GM21526 (cell line): ENCODE results near the gene ODC1.
"Not testable (repeated sequence)": the region's sequence is repeated elsewhere in the genome, so short reads cannot be mapped to it uniquely, and the experiment has no call there.

Experiments used
- ATAC-seq: cut with Tn5 transposase; IDR thresholded peaks from one replicate; pipeline ENCODE4 v1.9.1; 2021; ENCODE audit warnings: moderate library complexity; ENCODE audit not compliant: unreplicated experiment, low FRiP score

Gene ODC1

DNA sequence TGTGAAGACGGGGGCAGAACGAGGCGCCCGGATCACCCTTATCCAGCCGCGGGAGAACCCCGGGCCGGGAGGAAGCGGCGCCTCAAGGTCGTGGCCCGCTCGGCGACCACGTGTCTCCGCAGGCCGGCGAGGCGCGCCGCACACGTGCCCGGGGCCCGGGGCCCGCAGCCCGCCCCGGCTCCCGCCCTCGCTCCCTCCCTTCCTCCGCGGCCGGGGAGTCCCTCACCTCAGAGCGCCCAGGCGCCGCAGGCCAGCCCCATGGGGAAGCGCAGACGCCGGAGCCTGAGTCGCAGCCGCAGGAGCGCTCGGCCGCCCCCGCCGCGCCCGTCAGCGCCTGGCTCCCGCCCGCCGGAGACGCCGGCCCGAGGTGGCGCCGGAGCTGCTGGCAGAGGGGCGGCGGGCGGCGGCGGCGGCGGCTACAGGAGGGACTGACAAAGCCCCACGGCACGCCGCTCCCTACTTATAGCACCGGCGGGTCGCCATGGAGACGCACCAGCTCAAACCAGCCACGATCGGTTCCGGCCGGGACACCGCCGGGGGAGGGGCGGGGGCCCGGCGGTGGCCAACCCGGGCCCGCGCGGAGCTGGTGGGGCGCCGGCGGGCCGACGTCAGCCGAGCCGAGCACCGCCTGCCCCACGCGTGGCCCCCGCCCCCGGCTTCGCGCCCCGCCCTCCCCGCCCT, at the start of gene ODC1:
Gene ODC1, minus strand, starts transcription at position 433 of the 681 bp plus-strand sequence. CDS start 3,295 bp downstream, outside the sequence.
- peak; percentile 62 for ATAC-seq

GRCh38 chr2:10497797-10498251, 49.7 kb upstream of the ODC1 start:
- no peak for ATAC-seq

- ATAC-seq: no peak
Observed at GRCh38 chr2:10495988-10496313, 47.8 kb upstream of the ODC1 start.

DNA sequence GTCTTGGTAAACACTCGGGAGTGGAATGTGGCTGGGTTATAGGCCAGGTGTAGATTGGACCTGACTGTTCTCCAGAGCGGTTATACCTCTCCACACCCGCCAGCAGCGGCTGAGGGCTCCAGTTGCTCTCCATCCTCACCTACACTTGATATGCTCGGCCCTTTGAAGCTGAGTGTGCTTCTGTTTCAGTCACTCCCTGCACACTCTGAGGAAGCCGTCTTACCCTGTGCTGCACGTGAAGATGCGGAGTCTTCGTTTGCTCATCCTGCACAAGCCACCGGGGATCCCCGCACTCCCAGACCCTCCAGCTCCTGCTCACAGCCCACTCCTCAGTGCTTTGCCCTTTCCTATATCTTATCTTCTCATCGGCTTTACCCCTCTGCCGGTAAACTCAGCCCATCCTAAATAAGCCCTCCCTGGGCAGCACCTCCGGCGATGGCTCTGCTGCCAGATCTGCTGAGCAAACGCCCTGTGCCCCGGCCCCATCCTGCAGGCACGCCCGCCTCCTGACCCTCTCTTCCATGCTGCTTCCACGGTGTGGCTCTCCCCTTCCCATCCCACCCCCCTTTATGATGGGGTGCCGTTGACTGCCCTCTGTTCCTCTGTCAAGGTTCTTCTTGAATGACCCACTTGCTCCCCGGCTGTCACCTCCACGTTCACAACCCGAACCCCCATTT, 47.3 kb upstream of the ODC1 start:
- ATAC-seq: no peak

- ATAC-seq: no peak
Observed at GRCh38 chr2:10494351-10495066, 46.4 kb upstream of the ODC1 start.

- peak; percentile 81 for ATAC-seq
Observed at GRCh38 chr2:10493634-10494281, 45.6 kb upstream of the ODC1 start.

- ATAC-seq: no peak
Observed at GRCh38 chr2:10493075-10493633, 45.0 kb upstream of the ODC1 start.

DNA sequence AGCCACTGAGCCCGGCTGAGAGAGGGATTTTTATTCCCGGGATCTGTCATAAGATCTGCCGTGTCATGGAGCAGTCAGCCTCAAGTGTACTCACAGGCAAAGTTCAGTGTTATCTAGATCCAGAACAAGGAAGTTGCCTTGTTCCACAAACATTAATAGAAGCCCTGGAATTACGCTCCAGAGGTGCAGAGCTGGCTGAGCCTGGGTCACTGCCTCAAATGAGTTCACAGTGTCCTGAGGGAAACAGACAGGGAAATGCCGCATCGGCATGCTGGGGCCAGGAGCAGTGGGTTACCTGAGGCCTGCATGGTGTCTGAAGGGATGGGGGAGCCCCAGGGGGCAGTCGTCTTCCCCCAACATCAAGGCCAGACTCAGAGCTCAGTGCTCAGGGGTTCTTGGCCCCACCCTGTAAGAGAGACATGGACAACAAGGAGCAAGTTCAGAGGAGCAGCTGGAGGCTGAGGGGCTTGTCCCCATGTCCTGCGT, 42.7 kb upstream of the ODC1 start:
- no peak for ATAC-seq

DNA sequence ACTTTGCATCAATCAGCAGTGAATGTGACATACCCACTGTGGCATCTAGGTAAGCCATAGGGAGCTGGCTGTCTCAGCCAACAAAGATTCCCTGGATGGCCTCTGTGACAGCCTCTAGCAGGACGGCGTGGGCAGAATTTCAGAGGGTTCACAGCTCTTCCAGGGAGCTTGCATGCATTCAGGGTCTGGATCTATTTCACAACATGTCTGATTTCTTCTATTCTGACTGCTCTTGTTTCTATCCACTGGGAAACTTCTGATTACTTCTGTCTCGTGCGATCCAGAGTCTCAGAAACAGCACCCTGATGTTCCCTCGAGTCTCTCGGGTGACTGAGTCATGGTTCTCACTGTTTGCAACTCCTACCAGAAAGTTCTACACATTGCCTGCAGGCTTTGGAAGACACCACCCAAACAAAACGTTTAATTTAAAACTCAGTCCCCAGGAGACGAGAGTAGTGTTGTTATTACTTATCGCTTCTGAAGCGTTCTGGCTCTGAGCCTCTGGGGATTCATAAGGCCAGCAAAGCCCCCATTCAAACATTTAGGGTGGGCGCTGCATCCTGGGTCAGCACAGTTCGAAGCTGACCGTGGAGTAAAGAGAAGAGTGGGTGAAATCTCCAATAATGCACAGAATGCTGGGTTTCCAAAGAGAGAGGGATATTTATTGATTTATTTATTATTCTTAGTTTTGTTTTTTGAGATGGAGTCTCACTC, 41.9 kb upstream of the ODC1 start:
- no peak for ATAC-seq

DNA sequence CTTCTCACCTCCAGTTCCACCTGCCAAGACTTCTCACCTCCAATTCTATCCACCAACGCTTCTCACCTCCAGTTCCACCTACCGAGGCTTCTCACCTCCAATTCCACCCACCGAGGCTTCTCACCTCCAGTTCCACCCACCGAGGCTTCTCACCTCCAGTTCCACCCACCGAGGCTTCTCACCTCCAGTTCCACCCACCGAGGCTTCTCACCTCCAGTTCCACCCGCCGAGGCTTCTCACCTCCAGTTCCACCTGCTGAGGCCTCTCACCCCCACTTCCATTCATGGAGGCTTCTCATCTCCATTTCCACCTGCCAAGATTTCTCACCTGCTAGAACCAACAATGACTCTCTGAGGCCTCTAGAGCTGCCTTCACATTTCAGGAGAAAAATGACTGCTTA, 40.0 kb upstream of the ODC1 start:
- ATAC-seq: not testable (repeated sequence)

- ATAC-seq: not testable (repeated sequence)
Observed at GRCh38 chr2:10487741-10488104, 39.6 kb upstream of the ODC1 start.

DNA sequence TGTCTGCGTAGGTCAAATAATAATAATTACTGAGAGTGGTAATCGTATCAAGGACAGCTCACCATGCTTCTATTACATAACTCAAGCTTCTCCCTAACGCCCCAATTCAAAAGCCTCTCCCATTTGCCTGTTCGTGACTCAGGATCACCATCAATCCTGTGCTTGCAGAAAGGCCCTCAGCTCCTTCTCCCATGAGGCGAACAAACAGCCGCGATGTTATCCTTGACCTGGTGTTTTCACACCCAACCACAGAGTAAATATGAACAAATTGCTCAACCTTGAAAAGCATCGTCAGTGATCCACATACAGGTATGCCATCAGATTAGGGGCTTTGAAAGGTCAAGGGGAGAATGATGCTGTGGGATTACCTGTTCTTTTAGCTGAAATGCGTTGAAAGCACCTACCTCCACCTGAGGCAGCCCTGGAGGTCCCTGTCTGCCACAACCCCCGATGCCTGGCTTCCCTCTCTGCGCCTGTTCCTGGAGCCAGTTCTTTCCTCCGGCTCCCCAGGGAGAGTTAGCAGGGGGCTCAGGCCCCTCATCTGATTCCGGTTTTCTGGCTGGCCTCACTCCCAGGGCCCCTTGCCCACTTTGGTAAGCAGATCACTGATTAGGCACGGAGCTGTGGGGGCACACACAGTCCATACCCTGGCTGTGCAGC, 39.1 kb upstream of the ODC1 start:
- no peak for ATAC-seq

- no peak for ATAC-seq
Observed at GRCh38 chr2:10486601-10487079, 38.5 kb upstream of the ODC1 start.

DNA sequence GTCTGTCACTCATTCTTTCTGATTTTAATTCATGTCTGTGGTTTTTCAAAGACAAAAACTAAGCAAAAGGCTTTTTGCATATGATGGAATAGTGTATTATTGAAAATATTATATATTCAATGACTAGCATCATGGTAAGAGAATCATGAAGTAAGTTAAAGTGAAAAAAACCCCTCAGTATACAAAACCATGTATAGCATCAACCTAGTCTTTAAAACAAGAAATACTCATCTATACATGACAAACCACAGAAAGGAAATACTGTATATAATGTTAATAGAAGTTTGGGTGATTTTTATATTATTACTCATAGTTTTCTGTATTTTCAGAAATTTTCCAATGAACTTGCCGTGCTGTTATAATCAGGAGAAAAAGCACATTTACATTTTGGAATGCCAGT, 38.0 kb upstream of the ODC1 start:
- no peak for ATAC-seq

DNA sequence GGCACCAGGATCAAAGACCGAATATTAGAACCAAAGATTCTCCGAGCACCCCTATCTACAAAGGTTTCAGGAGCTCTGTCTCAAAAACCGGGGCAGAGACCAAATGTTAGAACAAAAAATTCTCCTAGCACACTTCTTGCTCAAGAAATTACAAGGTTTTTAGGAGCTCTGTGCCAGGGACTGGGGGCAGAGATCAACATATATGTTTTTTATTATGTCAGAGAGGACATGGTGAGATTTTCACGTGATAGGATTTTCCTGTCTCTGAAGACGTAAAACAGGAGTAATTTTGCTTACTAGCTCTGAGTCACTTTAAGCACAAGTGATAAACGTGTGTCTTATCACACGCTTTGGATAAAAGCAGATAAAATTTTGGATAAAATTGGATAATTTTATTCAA, 34.8 kb upstream of the ODC1 start:
- no peak for ATAC-seq

DNA sequence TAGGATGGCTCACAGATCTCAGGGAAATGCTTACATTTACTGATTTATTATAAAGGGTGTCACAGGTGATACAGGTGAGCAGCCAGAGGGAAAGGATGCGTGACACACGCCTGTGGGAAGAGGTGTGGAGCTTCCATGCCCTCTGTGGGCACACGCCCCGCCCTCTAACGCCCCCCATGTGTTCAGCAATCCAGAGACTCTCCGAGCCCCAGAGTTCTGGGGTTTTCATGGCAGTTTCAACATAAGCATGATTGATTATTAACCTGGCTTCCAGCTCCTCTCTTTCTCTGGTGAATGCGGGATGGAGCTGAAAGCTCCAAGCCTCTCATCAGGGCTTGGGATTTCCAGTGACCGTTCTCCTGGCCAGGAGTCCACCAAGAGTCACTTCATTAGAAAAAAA, 34.3 kb upstream of the ODC1 start:
- ATAC-seq: no peak

DNA sequence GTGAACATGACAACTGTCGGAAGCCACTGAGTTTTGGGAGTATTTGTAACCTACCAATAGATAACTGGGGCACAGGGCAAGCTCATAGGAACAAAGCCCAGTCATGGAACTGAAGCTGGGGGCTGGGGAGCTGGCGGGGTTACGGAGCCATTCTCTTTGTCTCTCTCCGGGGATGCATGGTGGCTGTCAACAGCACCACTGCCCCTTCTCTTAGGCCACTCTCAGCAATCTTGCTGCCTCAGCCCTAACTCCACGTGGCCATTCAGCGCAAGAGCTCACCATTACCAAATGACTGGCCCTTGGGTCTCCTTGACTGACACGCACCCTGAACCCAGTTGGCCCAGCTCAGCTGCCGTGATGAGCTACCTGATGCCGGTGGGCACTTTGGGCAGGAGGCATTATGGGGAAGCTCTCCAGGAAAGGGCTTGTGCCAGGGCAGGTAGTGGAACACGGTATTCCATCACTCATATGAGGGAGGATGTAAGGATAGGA, 33.6 kb upstream of the ODC1 start:
- no peak for ATAC-seq

GRCh38 chr2:10481055-10481665, 33.0 kb upstream of the ODC1 start:
- no peak for ATAC-seq
